HCT116 (cell line): ENCODE measurements around the gene C19orf18. TPM values are rescaled to one million over a fixed set of nuclear protein-coding genes. Genes with fewer than 3 reads are reported as not detected.

ENCODE experiments used
- ATAC-seq: fragments of 200-7000 bp; cut with Tn5 transposase; 2 replicates; pipeline ENCODE4 v1.9.1; 2020; ENCODE audit warnings: mild to moderate bottlenecking, moderate library complexity
- BruUV-seq: library from RNA; stranded (reverse); fragments of 400-500 nt; replicated peaks from 2 replicates; lab custom pipeline; 2021; lab: Mats Ljungman, UMichigan
- CTCF ChIA-PET: fragments of 300-600 bp; sonication (Branson Sonifier 250); formaldehyde crosslinking; loops from one replicate; lab custom pipeline; 2021; ENCODE audit warnings: antibody characterized with exemption; lab: Charles Lee
- POLR2A ChIA-PET: fragments of 300-600, 350-600 bp; sonication (Branson Sonifier 250); formaldehyde crosslinking; loops from one replicate; lab custom pipeline; 2021; ENCODE audit warnings: antibody characterized with exemption; lab: Charles Lee
- RAD21 ChIA-PET, 2 experiments: fragments of 300-600 bp; sonication (Branson Sonifier 250); formaldehyde crosslinking; loops; one replicate each; lab custom pipeline; 2023; ENCODE audit warnings: low total read pairs in 2 of 2; ENCODE audit not compliant: uncharacterized antibody in 2 of 2, unreplicated experiment in 2 of 2, low non-redundant PET in 1 of 2; lab: Charles Lee
- DNase-seq: peaks from one replicate; pipeline ENCODE4 v3.0.0-alpha.2; 2010; ENCODE audit warnings: low read depth, low spot score
- H2AFZ ChIP-seq: fragments of 200-600 bp; shearing (Covaris generic), sonication (generic); 2 replicates; pipeline ENCODE4 v1.6.1; 2017; ENCODE audit warnings: low read depth, mixed run types, mixed read lengths, antibody characterized with exemption, low read length; ENCODE audit not compliant: poor library complexity, severe bottlenecking
- H3K27ac ChIP-seq: 2 replicates; pipeline ENCODE4 v1.5.1; 2012; ENCODE audit warnings: low read depth, low read length
- H3K27me3 ChIP-seq: fragments of 200-600 bp; sonication (generic); 2 replicates; pipeline ENCODE4 v1.6.1; 2016; ENCODE audit warnings: mixed run types, low read length, mixed read lengths; ENCODE audit not compliant: insufficient read depth
- H3K36me3 ChIP-seq, 2 experiments: fragments of 200-500 bp in 1 of 2; fragments of 200-600 bp in 1 of 2; sonication (Bioruptor generic) in 1 of 2; sonication (generic) in 1 of 2; 2 replicates each; pipeline versions ENCODE4 v1.5.1 to v1.6.1; 2014 to 2016; ENCODE audit warnings: low read length in 2 of 2, inconsistent platforms in 1 of 2, mixed read lengths in 1 of 2, mixed run types in 1 of 2; ENCODE audit not compliant: insufficient read depth in 2 of 2, control insufficient read depth in 1 of 2
- H3K4me1 ChIP-seq, 2 experiments: fragments of 200-600 bp in 1 of 2; sonication (generic) in 1 of 2; 2 replicates each; pipeline versions ENCODE4 v1.5.1 to v1.6.1; 2012 to 2017; ENCODE audit warnings: low read length in 2 of 2, inconsistent platforms in 1 of 2, mild to moderate bottlenecking in 1 of 2, mixed read lengths in 1 of 2, mixed run types in 1 of 2, moderate library complexity in 1 of 2; ENCODE audit not compliant: insufficient read depth in 2 of 2, control insufficient read depth in 1 of 2
- H3K4me2 ChIP-seq: fragments of 200-600 bp; sonication (generic); 2 replicates; pipeline ENCODE4 v1.6.1; 2017; ENCODE audit warnings: mixed run types, low read length, mixed read lengths
- H3K4me3 ChIP-seq, 2 experiments: fragments of 200-600 bp in 1 of 2; sonication (generic) in 1 of 2; replicated peaks in 1 of 2; 2 replicates each; pipeline ENCODE4 v1.5.1; 2011 to 2016; ENCODE audit warnings: low read length in 2 of 2, control low read depth in 1 of 2, low read depth in 1 of 2, mild to moderate bottlenecking in 1 of 2, mixed read lengths in 1 of 2, mixed run types in 1 of 2
- H3K79me2 ChIP-seq: fragments of 200-600 bp; sonication (generic); 2 replicates; pipeline ENCODE4 v1.6.1; 2017; ENCODE audit warnings: mild to moderate bottlenecking, mixed run types, low read length, moderate library complexity, mixed read lengths; ENCODE audit not compliant: insufficient read depth
- H3K9ac ChIP-seq: fragments of 200-600 bp; sonication (generic); 2 replicates; pipeline ENCODE4 v1.6.1; 2016; ENCODE audit warnings: low read length, mixed read lengths
- H3K9me2 ChIP-seq: fragments of 200-600 bp; sonication (generic), shearing (Covaris generic); 2 replicates; pipeline ENCODE4 v1.6.1; 2017; ENCODE audit warnings: mixed run types, mild to moderate bottlenecking, moderate library complexity; ENCODE audit not compliant: insufficient read depth
- H3K9me3 ChIP-seq, 2 experiments: fragments of 200-500 bp in 1 of 2; fragments of 200-600 bp in 1 of 2; sonication (Bioruptor generic) in 1 of 2; sonication (generic) in 1 of 2; 2 replicates each; pipeline ENCODE4 v1.6.1; 2014 to 2017; ENCODE audit warnings: low read length in 2 of 2, mixed read lengths in 2 of 2, inconsistent platforms in 1 of 2, low read depth in 1 of 2, mild to moderate bottlenecking in 1 of 2, mixed run types in 1 of 2, moderate library complexity in 1 of 2; ENCODE audit not compliant: control insufficient read depth in 1 of 2, insufficient read depth in 1 of 2
- H4K20me1 ChIP-seq: fragments of 200-600 bp; sonication (generic), shearing (Covaris generic); 2 replicates; pipeline ENCODE4 v1.6.1; 2017; ENCODE audit warnings: mixed run types, mild to moderate bottlenecking, moderate library complexity; ENCODE audit not compliant: insufficient read depth
- CBX3 ChIP-seq: IDR thresholded peaks from 2 replicates; pipeline ENCODE4 v1.6.1; 2012; ENCODE audit warnings: low read depth
- EZH2 ChIP-seq: fragments of 200-600 bp; sonication (generic); IDR thresholded peaks from 2 replicates; pipeline ENCODE4 v1.6.1; 2017; ENCODE audit warnings: antibody characterized with exemption, mixed run types
- EZH2phosphoT487 ChIP-seq: fragments of 200-600 bp; IDR thresholded peaks from 2 replicates; pipeline ENCODE4 v1.6.1; 2018; ENCODE audit warnings: antibody characterized with exemption, borderline replicate concordance
- FOSL1 ChIP-seq: IDR thresholded peaks from 2 replicates; pipeline ENCODE4 v1.6.1; 2012; ENCODE audit warnings: low read depth
- JUND ChIP-seq: IDR thresholded peaks from 2 replicates; pipeline ENCODE4 v1.6.1; 2012
- RAD21 ChIP-seq: IDR thresholded peaks from 2 replicates; pipeline ENCODE4 v1.6.1; 2012; ENCODE audit warnings: low read depth, mild to moderate bottlenecking
- REST ChIP-seq: IDR thresholded peaks from 2 replicates; pipeline ENCODE4 v1.6.1; 2012; ENCODE audit warnings: low read depth
- SP1 ChIP-seq: IDR thresholded peaks from 2 replicates; pipeline ENCODE4 v1.6.1; 2012; ENCODE audit warnings: low read depth
- SRF ChIP-seq: IDR thresholded peaks from 2 replicates; pipeline ENCODE4 v1.6.1; 2012; ENCODE audit warnings: low read depth
- TCF7L2 ChIP-seq: IDR thresholded peaks from 2 replicates; pipeline ENCODE4 v1.7.0; 2011; ENCODE audit warnings: borderline replicate concordance, inconsistent platforms; ENCODE audit not compliant: insufficient read depth, insufficient read length; ENCODE audit errors: extremely low read depth
- YY1 ChIP-seq: IDR thresholded peaks from 2 replicates; pipeline ENCODE4 v1.6.1; 2011; ENCODE audit warnings: low read length, low read depth, moderate library complexity, mild to moderate bottlenecking; ENCODE audit not compliant: insufficient replicate concordance; ENCODE audit errors: extremely low read depth
- intact Hi-C: fragments of 100-400 bp; cut with micrococcal nuclease; formaldehyde crosslinking; loops from 2 replicates; pipeline ENCODE4 v1.10.0; 2022
- total RNA-seq: library from RNA; stranded (reverse); gene quantifications from one replicate; pipeline ENCODE4 v1.2.1, GENCODE V29; 2021; ENCODE audit not compliant: unreplicated experiment

C19orf18 gene
- total RNA-seq, 1 experiment from 2014 or later: not detected

- no peak for DNase-seq
- no peaks in the 10 kb centered on the region for H4K20me1 ChIP-seq
- no peaks in the 10 kb centered on the region for H3K79me2 ChIP-seq
- no peak overlapping the region for H3K4me2 ChIP-seq
- POLR2A ChIA-PET: no interaction called here
- TF ChIP-seq TCF7L2: no peak
- TF ChIP-seq REST: no peak
- no peak for TF ChIP-seq SP1
- TF ChIP-seq RAD21: no peak
- no peak for TF ChIP-seq FOSL1
- no peak for TF ChIP-seq SRF
- TF ChIP-seq, all 23 proteins: peak for 0
- no TSS peak for BruUV-seq
- H3K9me2 ChIP-seq: no peaks in the 10 kb centered on the region
- no peak overlapping the region for H2AFZ ChIP-seq
- H3K4me1 ChIP-seq: no peaks in the 10 kb centered on the region
- ChIA-PET RAD21 (no interaction called here), CTCF (no interaction called here)
- intact Hi-C loops: no loop called here
- no peaks in the 10 kb centered on the region for H3K36me3 ChIP-seq
- H3K4me3 ChIP-seq: no peak overlapping the region
- no peak for ATAC-seq
- no peaks in the 10 kb centered on the region for H3K27me3 ChIP-seq
- peaks cover 8 to 14% of the 10 kb centered on the region in 2 experiments; a peak in 2 of 4 replicates for H3K9me3 ChIP-seq
- no peak overlapping the region for H3K9ac ChIP-seq
- H3K27ac ChIP-seq: no peak overlapping the region
Measured at GRCh38 chr19:57941593-57941992, 32.7 kb downstream of the C19orf18 start.

- ChIA-PET POLR2A (no interaction called here), RAD21 (no interaction called here), CTCF (no interaction called here)
- no peak overlapping the region for H3K9ac ChIP-seq
- DNase-seq: no peak
- no peak overlapping the region for H2AFZ ChIP-seq
- peaks cover 0 to 11% of the 10 kb centered on the region in 2 experiments; a peak in 2 of 4 replicates for H3K9me3 ChIP-seq
- TF ChIP-seq EZH2 (no peak), YY1 (no peak), REST (no peak), RAD21 (no peak), CBX3 (no peak), JUND (no peak), EZH2phosphoT487 (no peak)
- intact Hi-C loops: no loop called here
- no TSS peak for BruUV-seq
- no peak overlapping the region for H3K4me3 ChIP-seq
- no peaks in the 10 kb centered on the region for H4K20me1 ChIP-seq
- H3K27me3 ChIP-seq: no peaks in the 10 kb centered on the region
- H3K4me2 ChIP-seq: no peak overlapping the region
- no peaks in the 10 kb centered on the region for H3K79me2 ChIP-seq
- no peaks in the 10 kb centered on the region for H3K9me2 ChIP-seq
- ATAC-seq: no peak
- H3K4me1 ChIP-seq: no peaks in the 10 kb centered on the region
- no peak overlapping the region for H3K27ac ChIP-seq
- H3K36me3 ChIP-seq: no peaks in the 10 kb centered on the region
Measured at GRCh38 chr19:57935731-57936130, 38.6 kb downstream of the C19orf18 start.
